ENCODE measurements around the gene TBX21. TPM values are rescaled to one million over a fixed set of nuclear protein-coding genes. Genes with fewer than 3 reads are reported as not detected.
A peak's percentile ranks its signal among the peaks of the same experiment; 100 is the strongest.

Gene TBX21
- total and polyA plus RNA-seq, 12 donors = 0.07 to 2.0 (median 0.21) TPM; not detected in 4

DNA sequence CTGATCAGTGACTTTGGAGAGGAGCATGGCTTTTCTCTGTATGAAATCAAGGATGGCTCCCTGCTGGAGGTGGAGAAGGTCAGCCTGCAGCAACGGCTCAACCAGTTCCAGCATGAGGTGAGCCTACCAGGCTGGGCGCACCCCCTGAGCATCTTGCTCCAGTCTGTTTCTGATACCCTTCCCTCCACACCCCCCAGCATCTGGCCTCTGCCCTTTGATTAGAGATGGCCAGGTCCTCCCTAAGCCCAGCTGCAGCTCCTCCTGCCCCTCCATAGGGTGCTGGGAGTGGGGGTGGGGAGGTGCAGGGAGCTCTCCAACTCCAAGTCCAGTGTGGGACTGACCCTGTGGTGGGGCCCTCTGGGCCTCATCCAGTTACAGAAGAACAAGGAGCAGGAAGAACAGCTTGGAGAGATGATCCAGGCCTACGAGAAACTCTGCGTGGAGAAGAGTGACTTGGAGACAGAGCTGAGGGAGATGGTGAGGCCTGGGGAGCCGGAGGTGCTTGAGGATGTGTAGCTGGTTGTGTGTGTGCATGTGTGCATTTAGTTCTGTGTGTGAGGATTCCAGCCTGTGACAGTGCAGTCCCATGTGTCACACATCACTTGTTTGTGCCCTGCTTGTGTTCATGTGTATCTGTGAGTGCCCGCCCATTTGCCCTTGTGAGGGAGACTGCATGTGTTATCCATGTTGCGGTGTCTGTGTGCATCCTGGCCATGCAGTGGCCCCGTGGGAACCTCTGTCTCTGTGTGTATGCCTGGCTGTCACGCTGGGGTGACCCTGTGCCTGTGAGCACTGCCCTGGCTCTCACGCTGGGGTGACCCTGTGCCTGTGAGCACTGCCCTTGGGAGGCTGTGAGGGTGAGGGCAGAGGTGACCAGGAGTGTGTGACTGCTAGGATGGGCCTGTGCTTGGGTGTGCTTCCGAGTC is 36.1 kb upstream of the TBX21 start:
- ATAC-seq = no peak
- peaks cover 0 to 47% (median 37%) of the 10 kb centered on the region in 9 donors for H3K4me1 ChIP-seq
- H3K9me3 ChIP-seq = no peaks in the 10 kb centered on the region
- peak overlapping the region in 9 of 10 donors; percentile 92 to 100 (median 99) for H3K4me3 ChIP-seq
- H3K27ac ChIP-seq = peak overlapping the region in 6 of 10 donors; percentile 94 to 99 (median 96)
- TF ChIP-seq, protein P1, sequence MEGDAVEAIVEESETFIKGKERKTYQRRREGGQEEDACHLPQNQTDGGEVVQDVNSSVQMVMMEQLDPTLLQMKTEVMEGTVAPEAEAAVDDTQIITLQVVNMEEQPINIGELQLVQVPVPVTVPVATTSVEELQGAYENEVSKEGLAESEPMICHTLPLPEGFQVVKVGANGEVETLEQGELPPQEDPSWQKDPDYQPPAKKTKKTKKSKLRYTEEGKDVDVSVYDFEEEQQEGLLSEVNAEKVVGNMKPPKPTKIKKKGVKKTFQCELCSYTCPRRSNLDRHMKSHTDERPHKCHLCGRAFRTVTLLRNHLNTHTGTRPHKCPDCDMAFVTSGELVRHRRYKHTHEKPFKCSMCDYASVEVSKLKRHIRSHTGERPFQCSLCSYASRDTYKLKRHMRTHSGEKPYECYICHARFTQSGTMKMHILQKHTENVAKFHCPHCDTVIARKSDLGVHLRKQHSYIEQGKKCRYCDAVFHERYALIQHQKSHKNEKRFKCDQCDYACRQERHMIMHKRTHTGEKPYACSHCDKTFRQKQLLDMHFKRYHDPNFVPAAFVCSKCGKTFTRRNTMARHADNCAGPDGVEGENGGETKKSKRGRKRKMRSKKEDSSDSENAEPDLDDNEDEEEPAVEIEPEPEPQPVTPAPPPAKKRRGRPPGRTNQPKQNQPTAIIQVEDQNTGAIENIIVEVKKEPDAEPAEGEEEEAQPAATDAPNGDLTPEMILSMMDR (IDR thresholded peaks at IDR 0.05) = no peak
- no peaks in the 10 kb centered on the region for H3K27me3 ChIP-seq
- H3K36me3 ChIP-seq = peaks cover 0 to 54% (median 9%) of the 10 kb centered on the region in 9 donors
- no peak for DNase-seq
- WGBS, 2 donors = 73 to 77% methylated on average over 11 of the region's 11 CpGs
- intact Hi-C loops (cut with DNase I) = loop anchor here in 4 of 10 donors (5.0 to 10.0 kb wide), 3 partner anchors 88 to 108 kb away; no protein-coding TSS in a partner anchor

- no peak for ATAC-seq
- intact Hi-C loops (cut with DNase I) = loop anchor here in 4 of 10 donors (5.0 to 10.0 kb wide), 3 partner anchors 87 to 107 kb away; no protein-coding TSS in a partner anchor
- Histone ChIP-seq H3K9me3 (no peaks in the 10 kb centered on the region), H3K4me3 (no peak overlapping the region), H3K27me3 (no peaks in the 10 kb centered on the region), H3K4me1 (peaks cover 0 to 38% (median 26%) of the 10 kb centered on the region in 9 donors), H3K27ac (no peak overlapping the region), H3K36me3 (peaks cover 0 to 62% (median 9%) of the 10 kb centered on the region in 9 donors)
- WGBS, 2 donors = 75 to 76% methylated on average over 9 of the region's 9 CpGs
- DNase-seq = no peak
- TF ChIP-seq, protein P1 (IDR thresholded peaks at IDR 0.05) = no peak
Observed at GRCh38 chr17:47697906-47698711, 34.9 kb upstream of the TBX21 start.

- intact Hi-C loops (cut with DNase I) = loop anchor here in 4 of 10 donors (5.0 to 10.0 kb wide), 3 partner anchors 86 to 106 kb away; no protein-coding TSS in a partner anchor
- no peak overlapping the region for H3K4me3 ChIP-seq
- H3K27me3 ChIP-seq = no peaks in the 10 kb centered on the region
- peaks cover 0 to 68% (median 9%) of the 10 kb centered on the region in 9 donors for H3K36me3 ChIP-seq
- DNase-seq = peak; percentile 61 to 71
- H3K9me3 ChIP-seq = no peaks in the 10 kb centered on the region
- H3K27ac ChIP-seq = peak overlapping the region in 1 of 10 donors; percentile 10
- H3K4me1 ChIP-seq = peaks cover 0 to 39% (median 22%) of the 10 kb centered on the region in 9 donors
- 65% methylated on average over 25 of the region's 25 CpGs for WGBS, 2 donors
- ATAC-seq = no peak
- TF ChIP-seq, protein P1 (IDR thresholded peaks at IDR 0.05) = peak in 8 of 9 donors; percentile 92 to 98 (median 94)
Observed at GRCh38 chr17:47698749-47699535, 34.1 kb upstream of the TBX21 start.

All from heart right ventricle (tissue), 16 donors.